GM04503 (cell line): Measurements from ENCODE around the gene GPR26.

ENCODE experiments used
- DNase-seq: peaks from one replicate; pipeline ENCODE4 v3.0.0-alpha.2; 2012; ENCODE audit warnings: low read depth

Gene GPR26, protein sequence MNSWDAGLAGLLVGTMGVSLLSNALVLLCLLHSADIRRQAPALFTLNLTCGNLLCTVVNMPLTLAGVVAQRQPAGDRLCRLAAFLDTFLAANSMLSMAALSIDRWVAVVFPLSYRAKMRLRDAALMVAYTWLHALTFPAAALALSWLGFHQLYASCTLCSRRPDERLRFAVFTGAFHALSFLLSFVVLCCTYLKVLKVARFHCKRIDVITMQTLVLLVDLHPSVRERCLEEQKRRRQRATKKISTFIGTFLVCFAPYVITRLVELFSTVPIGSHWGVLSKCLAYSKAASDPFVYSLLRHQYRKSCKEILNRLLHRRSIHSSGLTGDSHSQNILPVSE

GRCh38 chr10:123666318-123667236 lies at the start of gene GPR26:
Gene GPR26 (plus strand): TSS chr10:123666355. CDS start chr10:123666408, 53 bp downstream.
- DNase-seq = no peak

GRCh38 chr10:123618224-123618623 lies 47.9 kb upstream of the GPR26 start:
- no peak for DNase-seq

- DNase-seq = no peak
Observed at GRCh38 chr10:123619067-123619855, 46.9 kb upstream of the GPR26 start.

- DNase-seq = no peak
Observed at GRCh38 chr10:123620621-123621020, 45.5 kb upstream of the GPR26 start.

DNA sequence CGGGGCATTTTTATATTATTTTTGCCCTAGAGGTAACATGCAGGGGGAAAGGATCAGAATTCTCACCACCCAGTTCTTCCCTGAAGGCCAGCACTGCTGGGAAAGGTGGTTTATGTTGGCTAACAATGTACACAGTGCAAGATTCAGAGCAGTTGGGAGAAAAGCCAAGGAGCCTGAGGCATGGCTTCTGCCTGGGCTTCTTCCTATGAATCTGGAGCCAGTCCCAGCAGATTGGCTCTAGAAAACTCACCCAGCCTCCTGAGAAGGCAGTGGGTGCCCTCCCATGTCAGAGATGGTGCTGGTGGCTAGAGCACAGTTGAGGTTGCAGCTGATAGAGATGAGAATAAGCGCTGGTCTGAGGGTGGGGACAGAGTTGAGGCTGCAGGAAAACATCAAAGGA lies 44.7 kb upstream of the GPR26 start:
- DNase-seq = no peak

DNA sequence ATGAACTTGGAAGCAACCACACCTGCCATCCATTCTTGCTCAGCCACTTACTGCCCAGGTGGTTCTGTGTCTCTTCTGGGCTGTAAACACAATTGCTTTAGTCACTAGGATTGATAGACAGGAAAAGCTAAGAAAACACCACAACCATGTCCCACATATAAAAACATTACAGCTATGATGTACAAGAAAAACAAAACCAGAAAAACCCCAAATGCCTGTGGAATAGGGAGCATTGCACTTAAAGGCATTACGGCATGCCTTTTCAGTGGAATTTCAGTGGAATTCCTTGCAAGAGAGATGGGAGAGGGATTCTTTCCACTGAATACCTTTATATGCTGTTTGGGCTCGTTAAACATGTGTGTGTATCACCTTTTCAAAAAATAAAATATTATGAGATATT lies 44.2 kb upstream of the GPR26 start:
- DNase-seq = no peak

GRCh38 chr10:123622381-123622780 lies 43.8 kb upstream of the GPR26 start:
- peak; percentile 80 for DNase-seq

DNA sequence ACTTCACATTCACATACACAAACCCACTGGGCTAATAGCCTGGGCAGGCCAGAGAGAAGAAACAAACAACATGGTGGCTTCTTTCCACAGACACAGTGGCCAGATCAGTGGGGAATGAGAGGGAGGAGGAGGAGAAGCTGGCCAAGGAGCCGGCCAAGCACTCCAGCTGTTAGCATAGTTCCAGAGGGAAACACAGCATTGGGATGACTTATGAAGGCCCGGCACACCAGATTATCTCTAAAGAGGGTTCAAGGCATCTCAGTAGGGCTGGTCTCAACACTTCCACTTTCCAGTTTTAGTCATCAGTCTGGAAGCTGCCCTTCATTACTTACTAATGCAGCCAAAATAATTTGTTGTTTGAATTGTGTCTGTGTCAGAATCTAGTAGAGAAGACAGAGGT lies 42.1 kb upstream of the GPR26 start:
- DNase-seq = no peak

DNA sequence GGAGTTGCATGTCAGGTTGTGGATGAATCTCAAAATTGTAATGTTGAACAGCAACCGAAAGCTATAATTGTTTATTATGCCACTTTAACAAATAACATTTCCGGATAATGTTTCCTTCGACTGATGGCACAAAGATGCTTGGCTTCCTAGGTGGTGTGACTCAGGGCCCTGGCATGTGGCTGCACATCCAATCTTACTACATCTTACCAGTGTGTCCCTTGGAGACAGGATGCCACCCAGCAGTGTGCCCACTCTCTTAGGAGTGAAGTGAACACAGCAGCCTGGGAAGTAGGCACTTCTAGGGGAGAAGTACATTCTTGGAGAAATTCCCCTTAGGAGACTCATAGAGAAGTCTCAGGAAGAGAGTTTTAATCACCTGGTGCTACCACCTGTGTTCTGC lies 33.0 kb upstream of the GPR26 start:
- no peak for DNase-seq

DNA sequence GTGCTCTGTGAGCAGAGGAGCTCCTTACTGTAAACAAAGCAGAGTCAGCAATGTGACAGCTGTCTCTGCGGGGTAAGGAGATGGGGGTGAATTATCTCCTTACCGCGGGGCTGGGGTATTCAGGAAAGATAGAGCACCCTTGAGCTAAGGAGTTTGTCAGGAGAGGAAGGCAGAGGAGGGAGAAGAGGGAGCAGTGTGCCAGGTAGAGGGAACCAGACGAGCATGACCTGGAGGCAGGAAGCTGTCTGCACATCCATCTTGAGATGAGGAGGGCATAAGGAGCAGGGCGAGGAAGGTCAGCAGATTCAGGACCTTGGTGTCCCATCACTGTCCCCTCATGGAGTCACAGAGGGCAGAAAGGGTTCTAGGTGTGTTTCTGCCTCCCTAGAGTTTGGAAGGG lies 32.5 kb upstream of the GPR26 start:
- DNase-seq = no peak

DNA sequence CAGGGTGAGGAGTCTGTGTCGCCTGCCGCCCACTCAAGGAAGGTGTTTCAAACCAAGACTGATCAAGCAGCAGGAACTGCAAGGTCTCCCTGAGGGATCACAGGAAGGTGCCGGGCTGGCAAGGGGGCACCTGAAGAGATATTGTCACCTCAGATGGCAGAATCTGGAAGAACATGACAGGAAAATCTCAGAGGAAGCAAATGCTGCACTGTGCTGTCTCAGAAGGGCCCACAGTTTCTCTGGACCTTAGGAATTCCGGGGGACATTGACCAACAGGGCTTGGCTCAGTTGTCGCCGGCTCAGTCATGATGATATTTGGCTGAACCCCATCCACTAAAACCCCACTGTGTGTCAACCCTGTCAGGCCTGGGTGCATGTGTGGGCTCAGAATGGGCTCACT lies 31.9 kb upstream of the GPR26 start:
- DNase-seq = no peak

- no peak for DNase-seq
Observed at GRCh38 chr10:123635131-123635530, 31.0 kb upstream of the GPR26 start.

DNA sequence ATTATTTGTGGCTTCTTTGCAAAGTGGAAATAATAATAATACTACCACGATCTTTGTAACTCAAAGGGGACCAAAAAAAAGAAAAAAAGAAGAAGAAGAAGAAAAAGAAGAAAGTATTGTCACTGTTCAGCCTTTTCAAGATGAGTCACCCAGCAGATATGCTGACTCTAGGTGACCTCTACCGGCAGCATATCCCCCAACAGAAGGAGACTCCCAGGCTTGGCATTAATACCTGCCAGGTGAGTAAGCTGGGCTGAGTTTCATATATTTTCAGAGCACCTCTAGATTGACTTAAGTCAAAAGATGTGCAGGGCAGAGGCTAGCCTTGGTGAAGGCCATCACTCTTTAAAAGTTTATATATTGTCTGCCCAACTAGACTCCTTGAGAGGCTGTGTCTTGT lies 30.4 kb upstream of the GPR26 start:
- DNase-seq = no peak

DNA sequence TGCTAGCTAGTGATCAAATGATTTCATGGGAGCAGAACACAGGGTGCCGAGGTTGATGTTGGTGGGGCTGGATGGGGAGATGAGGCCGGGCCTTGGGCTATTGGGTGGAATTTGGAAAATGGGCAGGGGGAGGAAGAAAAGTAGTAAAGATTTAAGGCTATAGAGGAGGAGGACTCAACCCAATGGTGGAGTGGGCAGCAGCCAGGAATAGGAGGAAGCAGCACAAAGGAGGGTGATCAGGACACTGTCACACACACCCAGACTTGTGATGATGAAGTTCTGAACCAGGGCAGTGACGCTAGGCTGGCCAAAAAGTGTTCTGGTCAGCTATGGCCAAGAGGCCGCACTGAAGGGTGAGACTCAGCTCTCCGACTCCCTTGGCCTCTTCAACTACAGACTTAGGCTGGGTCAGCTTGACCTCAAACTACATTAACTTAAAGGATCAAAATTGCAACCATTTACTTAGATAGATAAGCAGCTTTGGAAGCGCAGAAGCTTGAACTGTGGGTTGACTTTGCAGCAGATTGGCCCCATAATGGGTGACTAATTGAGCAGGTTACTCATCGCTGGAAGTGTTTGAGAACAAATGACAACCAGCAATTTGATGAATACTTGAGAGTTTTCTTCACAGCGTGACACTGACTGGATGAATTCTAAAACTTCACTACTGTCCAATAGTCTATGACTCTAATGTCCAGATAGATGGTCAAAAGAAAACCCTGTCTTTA lies 29.4 kb upstream of the GPR26 start:
- DNase-seq = no peak

DNA sequence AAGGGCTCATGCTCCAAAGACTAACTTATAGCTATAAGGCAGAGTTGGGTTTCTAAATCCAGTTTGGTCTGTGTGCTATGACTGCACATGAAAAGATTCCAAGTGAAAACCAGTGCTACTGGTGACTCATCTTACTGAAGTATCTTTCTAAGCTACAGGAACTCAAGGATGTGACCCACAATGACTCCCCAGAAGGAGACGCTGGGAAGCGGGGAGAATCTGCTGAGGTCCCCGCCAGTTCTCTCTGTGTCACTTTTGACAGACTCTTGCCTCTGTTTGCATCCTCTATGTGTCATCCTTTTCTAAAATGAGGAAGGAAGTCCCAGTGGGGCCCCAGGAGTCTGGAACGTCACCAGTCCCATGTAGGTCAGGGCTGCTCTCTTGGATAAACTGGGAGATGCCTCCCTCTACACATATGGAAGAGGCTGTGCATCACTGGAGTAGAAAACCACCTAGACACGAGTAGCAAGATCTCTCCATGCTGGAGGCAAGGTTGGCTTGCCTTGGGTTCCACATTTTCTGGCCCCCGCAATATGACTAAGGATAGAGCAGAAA lies 28.8 kb upstream of the GPR26 start:
- DNase-seq = peak; percentile 72

GRCh38 chr10:123639131-123639530 lies 27.0 kb upstream of the GPR26 start:
- no peak for DNase-seq

DNA sequence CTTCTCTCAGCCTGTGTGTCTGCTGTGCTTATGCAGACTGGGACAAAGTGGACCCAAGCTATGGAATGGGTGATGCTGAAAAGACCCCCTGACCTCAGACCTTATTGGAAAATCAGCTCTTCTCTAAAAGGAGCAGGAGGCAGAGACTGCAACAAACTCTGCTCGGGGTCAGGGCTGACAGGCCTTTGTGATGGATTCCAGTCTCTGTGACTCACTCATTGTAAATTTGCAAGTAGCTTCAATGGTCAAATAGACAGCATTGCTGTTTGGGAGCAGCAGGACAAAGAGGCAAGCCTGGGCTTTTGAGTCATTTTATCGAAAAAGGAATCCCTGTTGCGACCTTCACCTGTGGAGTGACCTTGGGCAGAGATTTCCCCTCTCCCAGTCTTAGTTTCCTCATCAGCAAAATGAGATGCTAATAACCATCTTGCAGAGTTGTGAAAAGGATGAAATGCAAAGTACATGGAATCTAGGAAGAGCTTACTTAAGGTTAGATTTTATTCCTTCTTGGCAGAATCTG lies 26.1 kb upstream of the GPR26 start:
- DNase-seq = no peak

- DNase-seq = no peak
Observed at GRCh38 chr10:123642293-123642692, 23.9 kb upstream of the GPR26 start.

- DNase-seq = no peak
Observed at GRCh38 chr10:123642697-123643096, 23.5 kb upstream of the GPR26 start.

DNA sequence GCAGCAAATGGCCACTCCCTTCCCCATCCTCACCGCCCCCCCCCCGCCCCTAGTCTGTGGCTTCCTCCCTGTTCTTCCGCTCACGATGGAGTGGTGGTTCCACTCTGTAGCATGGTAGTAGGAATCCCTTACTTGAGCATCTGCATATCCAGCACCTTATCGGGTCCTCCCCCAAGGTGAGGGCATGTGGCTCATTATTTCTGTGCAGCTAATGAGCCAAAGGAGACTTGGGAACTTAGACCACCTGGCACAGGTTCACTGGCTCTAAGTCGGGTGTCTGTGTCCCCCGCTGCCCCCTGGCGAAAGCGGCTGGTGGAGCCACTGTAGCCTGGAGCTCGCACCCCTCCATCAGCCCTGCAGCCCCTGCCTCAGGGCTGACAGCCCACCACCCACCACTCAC lies 22.8 kb upstream of the GPR26 start:
- DNase-seq = no peak

GRCh38 chr10:123645016-123645415 lies 21.1 kb upstream of the GPR26 start:
- DNase-seq = no peak
